Peyer's patch (tissue), 4 donors: Measurements from ENCODE around the gene NUP153. TPM values are rescaled to one million over a fixed set of nuclear protein-coding genes. Genes with fewer than 3 reads are reported as not detected.

Experiments
- DNase-seq, 3 donors: peaks; one replicate each; pipeline ENCODE4 v3.0.0-alpha.2; 2017 to 2019
- H3K27ac ChIP-seq, 4 donors: fragments of 200-600 bp; sonication (generic); one replicate each; pipeline ENCODE4 v1.5.1; 2016 to 2019
- H3K27me3 ChIP-seq, 2 donors: fragments of 200-600 bp; sonication (generic); one replicate each; pipeline ENCODE4 v1.5.1; 2019
- H3K36me3 ChIP-seq, 3 donors: fragments of 200-600 bp; sonication (generic); one replicate each; pipeline ENCODE4 v1.5.1; 2016 to 2019
- H3K4me1 ChIP-seq, 4 donors: fragments of 200-600 bp; sonication (generic); one replicate each; pipeline ENCODE4 v1.5.1; 2016 to 2019
- H3K4me3 ChIP-seq, 4 donors: fragments of 200-600 bp; sonication (generic); 1 replicate in 3 of 4; 2 replicates in 1 of 4; pipeline ENCODE4 v1.5.1; 2016 to 2019; ENCODE audit warnings: mild to moderate bottlenecking in 1 of 4
- H3K9me3 ChIP-seq, 4 donors: fragments of 200-600 bp; sonication (generic); one replicate each; pipeline ENCODE4 v1.5.1; 2016 to 2019; ENCODE audit warnings: mild to moderate bottlenecking in 1 of 4
- CTCF ChIP-seq, 6 experiments: fragments of 450-650 bp in 4 of 6; fragments of 200-600 bp in 2 of 6; sonication (generic) in 1 of 6; IDR thresholded peaks; one replicate each; pipeline ENCODE4 v1.5.1; 2017 to 2019; ENCODE audit warnings: antibody characterized with exemption in 6 of 6, mild to moderate bottlenecking in 3 of 6, moderate library complexity in 1 of 6
- POLR2A ChIP-seq, 2 donors: fragments of 450-650 bp; IDR thresholded peaks; one replicate each; pipeline ENCODE4 v1.5.1; 2017; ENCODE audit warnings: antibody characterized with exemption in 2 of 2, mild to moderate bottlenecking in 2 of 2, moderate library complexity in 2 of 2
- total RNA-seq, 4 donors: library from RNA; depleted of rRNA; stranded (reverse); fragments of >200 nt; gene quantifications; one replicate each; pipeline ENCODE4 v1.1.0, GENCODE V29; 2016

NUP153 gene
- total RNA-seq, 4 donors from 2014 or later: 21.5 to 47.0 (median 26.8) TPM

GRCh38 chr6:17683428-17683827 is 23.3 kb downstream of the NUP153 start:
- H3K4me3 ChIP-seq: no peak overlapping the region
- peaks cover 0 to 21% (median 0%) of the 10 kb centered on the region in 3 donors for H3K36me3 ChIP-seq
- no peaks in the 10 kb centered on the region for H3K4me1 ChIP-seq
- H3K9me3 ChIP-seq: no peaks in the 10 kb centered on the region
- TF ChIP-seq CTCF (IDR thresholded peaks at IDR 0.05) (no peak), POLR2A (IDR thresholded peaks at IDR 0.05) (no peak)
- H3K27me3 ChIP-seq: no peaks in the 10 kb centered on the region
- no peak overlapping the region for H3K27ac ChIP-seq
- no peak for DNase-seq

DNA sequence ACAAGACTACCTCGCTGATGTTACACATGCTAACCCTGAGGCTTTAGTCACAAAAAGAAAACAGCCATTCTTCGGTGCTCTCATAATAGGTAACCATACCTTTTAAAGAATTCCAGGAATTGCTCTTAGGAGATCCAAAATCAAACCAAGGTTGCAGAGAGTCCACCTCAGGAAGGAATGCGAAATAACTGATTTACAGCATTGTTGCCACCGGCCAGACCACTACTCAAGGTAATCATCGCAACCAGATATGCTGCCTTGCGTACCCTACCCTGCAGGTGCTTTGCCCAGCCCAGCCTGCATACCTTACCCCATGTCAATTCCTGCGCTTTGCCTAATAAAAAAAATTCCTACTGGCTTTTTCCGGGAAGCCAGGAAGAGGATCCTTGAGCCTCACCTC is 27.0 kb downstream of the NUP153 start:
- Histone ChIP-seq H3K27me3 (no peaks in the 10 kb centered on the region), H3K9me3 (no peaks in the 10 kb centered on the region), H3K36me3 (peaks cover 0 to 10% (median 0%) of the 10 kb centered on the region in 3 donors), H3K27ac (no peak overlapping the region), H3K4me1 (no peaks in the 10 kb centered on the region), H3K4me3 (no peak overlapping the region)
- TF ChIP-seq CTCF (IDR thresholded peaks at IDR 0.05) (no peak), POLR2A (IDR thresholded peaks at IDR 0.05) (no peak)
- DNase-seq: no peak

DNA sequence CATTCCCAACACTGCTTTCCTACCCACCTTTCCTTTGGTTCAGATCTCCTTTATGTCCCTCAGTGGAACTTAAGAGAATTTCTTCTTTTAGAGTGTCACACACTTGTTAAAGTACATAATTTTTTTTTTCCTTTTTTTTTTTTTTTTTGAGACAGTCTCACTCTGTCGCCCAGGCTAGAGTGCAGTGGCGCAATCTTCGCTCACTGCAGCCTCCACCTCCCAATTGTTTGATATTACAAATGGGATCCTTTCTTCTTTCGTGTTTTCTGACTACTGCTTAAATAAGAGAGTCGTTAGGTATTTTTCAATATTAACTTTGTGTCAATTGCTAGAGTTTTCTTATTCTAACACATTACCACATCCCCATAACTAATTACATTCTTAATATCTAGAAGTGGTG is 29.1 kb downstream of the NUP153 start:
- H3K4me1 ChIP-seq: no peaks in the 10 kb centered on the region
- no peak overlapping the region for H3K4me3 ChIP-seq
- no peaks in the 10 kb centered on the region for H3K27me3 ChIP-seq
- DNase-seq: no peak
- peaks cover 0 to 27% (median 0%) of the 10 kb centered on the region in 3 donors for H3K36me3 ChIP-seq
- H3K9me3 ChIP-seq: no peaks in the 10 kb centered on the region
- H3K27ac ChIP-seq: no peak overlapping the region
- TF ChIP-seq CTCF (IDR thresholded peaks at IDR 0.05): no peak
- TF ChIP-seq POLR2A (IDR thresholded peaks at IDR 0.05): no peak

DNA sequence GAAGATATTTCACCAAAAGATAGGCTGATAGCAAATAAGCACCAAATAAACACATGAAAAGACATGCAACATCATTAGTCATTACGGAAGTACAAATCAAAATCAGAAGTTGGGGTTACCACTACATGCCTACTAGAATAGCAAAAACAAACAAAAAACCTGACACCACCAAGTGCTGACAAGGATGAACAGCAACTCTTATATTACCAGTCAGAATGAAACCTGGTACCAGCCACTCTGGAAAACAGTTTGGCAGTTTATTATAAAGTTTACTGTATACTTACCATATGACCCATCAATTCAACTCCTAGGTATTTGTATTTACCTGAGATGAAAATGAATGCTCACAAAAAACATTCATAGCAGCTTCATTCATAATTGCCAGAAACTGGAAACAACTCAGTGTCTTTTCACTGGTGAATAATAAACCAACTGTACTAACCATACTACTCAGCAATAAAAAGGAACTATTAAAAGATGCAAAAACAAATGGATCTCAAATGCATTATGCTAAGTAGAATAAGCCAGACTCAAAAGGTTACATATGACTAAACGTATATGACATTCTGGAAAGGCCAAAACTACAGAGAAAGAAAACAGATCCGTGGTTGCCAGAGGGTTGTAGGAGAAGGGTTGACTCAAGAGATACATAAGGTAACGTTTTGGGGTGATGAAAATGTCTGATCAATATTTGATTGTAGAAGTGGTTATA is 33.0 kb downstream of the NUP153 start:
- Histone ChIP-seq H3K36me3 (peaks cover 0 to 61% (median 0%) of the 10 kb centered on the region in 3 donors), H3K4me3 (no peak overlapping the region)
- no peak for DNase-seq

DNA sequence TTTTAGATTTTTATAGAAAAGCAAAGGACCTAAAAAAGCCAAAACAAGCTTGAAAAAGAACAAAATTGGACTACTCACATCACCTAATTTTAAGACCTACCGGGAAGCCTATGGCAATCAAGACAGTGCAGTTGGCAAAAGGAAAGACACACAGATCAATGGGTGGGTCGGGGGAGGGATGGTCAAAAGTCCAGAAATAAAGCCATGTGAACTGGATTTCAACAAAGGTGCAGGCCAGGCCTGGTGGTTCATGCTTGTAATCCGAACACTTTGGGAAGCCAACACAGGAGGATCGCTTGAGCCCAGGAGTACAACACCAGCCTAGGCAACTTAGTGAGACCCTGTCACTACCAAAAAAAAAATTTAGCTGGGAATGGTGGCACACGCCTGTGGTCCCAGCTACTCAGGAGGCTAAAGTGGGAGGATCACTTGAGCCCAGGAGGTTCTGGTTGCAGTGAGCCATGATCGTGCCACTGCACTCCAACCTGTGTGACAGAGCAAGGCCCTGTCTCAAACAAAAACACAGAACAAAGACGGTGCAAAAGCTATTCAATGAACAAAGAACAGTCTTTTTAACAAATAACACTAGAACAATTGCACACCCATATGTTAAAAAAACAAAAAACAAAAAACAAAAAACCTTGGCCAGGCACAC is 34.5 kb downstream of the NUP153 start:
- Histone ChIP-seq H3K36me3 (peaks cover 0 to 75% (median 0%) of the 10 kb centered on the region in 3 donors), H3K27me3 (no peaks in the 10 kb centered on the region), H3K4me1 (no peaks in the 10 kb centered on the region), H3K27ac (no peak overlapping the region), H3K9me3 (no peaks in the 10 kb centered on the region), H3K4me3 (no peak overlapping the region)
- no peak for DNase-seq
- TF ChIP-seq CTCF (IDR thresholded peaks at IDR 0.05): no peak
- no peak for TF ChIP-seq POLR2A (IDR thresholded peaks at IDR 0.05)

More for the DNA sequence above, 33.0 kb downstream of the NUP153 start:
- TF ChIP-seq POLR2A (IDR thresholded peaks at IDR 0.05) (no peak), CTCF (IDR thresholded peaks at IDR 0.05) (no peak)
- H3K4me1 ChIP-seq: no peaks in the 10 kb centered on the region
- no peaks in the 10 kb centered on the region for H3K27me3 ChIP-seq
- no peaks in the 10 kb centered on the region for H3K9me3 ChIP-seq
- H3K27ac ChIP-seq: no peak overlapping the region
